PFSK-1 (cell line): ENCODE data around the gene MCAT.

Experiments
- FOXP2 ChIP-seq: optimal IDR thresholded peaks from 2 replicates; pipeline ENCODE3; 2011; ENCODE audit warnings: borderline replicate concordance, control low read depth, inconsistent platforms; ENCODE audit not compliant: insufficient read depth; ENCODE audit errors: extremely low read length, extremely low read depth
- POLR2AphosphoS5 ChIP-seq: IDR thresholded peaks from 2 replicates; pipeline ENCODE4 v1.6.1; 2012; ENCODE audit warnings: low read depth, mild to moderate bottlenecking, control low read depth, low read length, moderate library complexity
- REST ChIP-seq, 2 experiments: IDR thresholded peaks; 2 replicates each; pipeline versions ENCODE4 v1.6.1 to v1.8.0; 2011 to 2012; ENCODE audit warnings: low read depth in 2 of 2, low read length in 2 of 2, control low read depth in 1 of 2, inconsistent platforms in 1 of 2, mild to moderate bottlenecking in 1 of 2, moderate library complexity in 1 of 2; ENCODE audit not compliant: insufficient read depth in 1 of 2
- SIN3A ChIP-seq: IDR thresholded peaks from 2 replicates; pipeline ENCODE4 v1.6.1; 2012; ENCODE audit warnings: mild to moderate bottlenecking, low read length, moderate library complexity, borderline replicate concordance; ENCODE audit not compliant: insufficient read depth
- TAF1 ChIP-seq: IDR thresholded peaks from 2 replicates; pipeline ENCODE4 v1.6.1; 2012; ENCODE audit warnings: low read length, control low read depth, borderline replicate concordance; ENCODE audit not compliant: insufficient read depth

MCAT gene

GRCh38 chr22:43163241-43163795, 20.1 kb upstream of the MCAT start:
- no peak for TF ChIP-seq SIN3A
- no peak for TF ChIP-seq REST (IDR thresholded peaks at IDR 0.05; ENCODE audit: insufficient read depth in 1 of 2, low read depth in 2 of 2, low read length in 2 of 2)
- TF ChIP-seq TAF1 = no peak
- no peak for TF ChIP-seq FOXP2
- no peak for TF ChIP-seq POLR2AphosphoS5

DNA sequence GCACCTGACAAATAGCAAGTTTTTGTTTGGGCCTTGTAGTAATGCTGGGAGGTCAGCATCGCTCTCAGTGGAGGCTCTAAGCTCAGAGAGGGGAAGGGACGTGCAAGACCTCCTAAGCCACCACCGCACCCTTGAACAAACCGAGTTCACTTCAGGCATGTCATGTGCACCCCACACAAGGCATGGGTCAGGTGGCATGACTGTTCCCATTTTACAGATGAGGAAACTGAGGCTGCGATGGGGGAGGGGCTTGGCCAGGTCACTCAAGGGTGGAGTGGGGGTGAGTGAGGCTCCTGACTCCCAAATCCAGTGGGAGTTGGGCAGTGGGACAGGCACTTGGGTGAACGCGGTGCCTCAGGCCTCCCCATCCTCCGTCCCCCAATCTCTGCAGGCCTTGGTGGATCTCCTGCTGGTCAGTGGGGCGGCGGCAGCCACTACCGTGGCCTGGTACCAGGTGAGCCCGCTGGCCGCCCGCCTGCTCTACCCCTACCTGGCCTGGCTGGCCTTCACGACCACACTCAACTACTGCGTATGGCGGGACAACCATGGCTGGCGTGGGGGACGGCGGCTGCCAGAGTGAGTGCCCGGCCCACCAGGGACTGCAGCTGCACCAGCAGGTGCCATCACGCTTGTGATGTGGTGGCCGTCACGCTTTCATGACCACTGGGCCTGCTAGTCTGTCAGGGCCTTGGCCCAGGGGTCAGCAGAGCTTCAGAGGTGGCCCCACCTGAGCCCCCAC, 19.4 kb upstream of the MCAT start:
- TF ChIP-seq REST (IDR thresholded peaks at IDR 0.05; ENCODE audit: insufficient read depth in 1 of 2, low read depth in 2 of 2, low read length in 2 of 2) = no peak
- TF ChIP-seq TAF1 = no peak
- no peak for TF ChIP-seq FOXP2
- no peak for TF ChIP-seq SIN3A
- no peak for TF ChIP-seq POLR2AphosphoS5

- TF ChIP-seq REST (IDR thresholded peaks at IDR 0.05; ENCODE audit: insufficient read depth in 1 of 2, low read depth in 2 of 2, low read length in 2 of 2) (no peak), SIN3A (no peak)
These were observed 17.4 kb upstream of the MCAT start for GRCh38 chr22:43160497-43161126.

GRCh38 chr22:43159484-43160178, 16.4 kb upstream of the MCAT start:
- TF ChIP-seq FOXP2 = no peak
- TF ChIP-seq REST (IDR thresholded peaks at IDR 0.05; ENCODE audit: insufficient read depth in 1 of 2, low read depth in 2 of 2, low read length in 2 of 2) = no peak
- no peak for TF ChIP-seq SIN3A
- TF ChIP-seq POLR2AphosphoS5 = no peak
- no peak for TF ChIP-seq TAF1
